ENCODE measurements around the gene OR51Q1.

The OR51Q1 gene, protein sequence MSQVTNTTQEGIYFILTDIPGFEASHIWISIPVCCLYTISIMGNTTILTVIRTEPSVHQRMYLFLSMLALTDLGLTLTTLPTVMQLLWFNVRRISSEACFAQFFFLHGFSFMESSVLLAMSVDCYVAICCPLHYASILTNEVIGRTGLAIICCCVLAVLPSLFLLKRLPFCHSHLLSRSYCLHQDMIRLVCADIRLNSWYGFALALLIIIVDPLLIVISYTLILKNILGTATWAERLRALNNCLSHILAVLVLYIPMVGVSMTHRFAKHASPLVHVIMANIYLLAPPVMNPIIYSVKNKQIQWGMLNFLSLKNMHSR

DNA sequence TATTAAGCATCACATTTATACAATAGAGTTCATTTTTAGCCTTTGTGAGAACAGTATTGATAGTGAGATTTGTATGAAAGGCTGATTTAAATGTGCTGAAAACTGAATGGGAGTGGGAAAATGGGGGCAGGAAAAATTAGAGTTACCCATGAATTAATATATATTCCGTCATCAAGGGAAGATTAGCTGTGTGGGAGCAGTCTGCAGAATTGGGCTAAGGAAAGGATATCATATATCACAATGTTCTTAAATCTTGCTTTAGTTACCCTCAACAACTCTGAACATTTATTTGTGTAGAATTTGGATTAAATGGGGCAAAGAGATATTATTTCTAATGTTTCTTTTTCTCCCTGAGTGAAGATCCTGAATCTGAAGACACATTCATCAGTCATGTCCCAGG, at the start of gene OR51Q1:
TSS of gene OR51Q1 (plus strand) at position 301 of the 400 bp plus-strand sequence. CDS start at position 391, 90 bp downstream.
- DNase-seq (ENCODE audit: low spot score), result no peak

DNA sequence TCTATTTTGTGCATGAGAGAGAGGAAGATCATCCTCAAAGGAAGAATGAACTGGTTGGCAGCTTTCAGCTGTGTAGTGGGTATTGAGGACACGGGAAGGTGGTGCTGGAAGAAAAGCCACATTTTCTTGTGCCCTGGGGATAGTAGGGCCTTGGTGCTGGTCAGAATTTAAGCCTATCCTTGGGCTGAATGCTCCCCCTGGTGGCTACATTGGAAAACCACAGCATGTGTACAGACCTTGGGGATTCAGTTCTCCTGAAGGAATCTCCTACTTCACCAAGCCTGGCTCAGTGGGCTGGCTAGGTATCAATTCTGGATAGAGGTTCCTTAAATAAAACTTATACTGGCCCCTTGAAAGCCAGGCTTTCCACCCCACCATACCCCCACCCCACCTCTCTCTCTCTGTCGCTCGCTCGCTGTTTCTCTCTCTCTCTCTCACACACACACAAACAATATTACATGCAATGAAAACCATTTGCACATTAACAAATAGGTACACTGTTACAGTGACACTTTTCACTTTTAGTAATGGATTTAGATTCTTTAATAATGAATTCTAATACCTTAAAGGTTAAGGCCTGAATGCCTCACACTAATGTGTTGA, 41.1 kb upstream of the OR51Q1 start:
- peak; percentile 69 for DNase-seq (ENCODE audit: low spot score)

DNA sequence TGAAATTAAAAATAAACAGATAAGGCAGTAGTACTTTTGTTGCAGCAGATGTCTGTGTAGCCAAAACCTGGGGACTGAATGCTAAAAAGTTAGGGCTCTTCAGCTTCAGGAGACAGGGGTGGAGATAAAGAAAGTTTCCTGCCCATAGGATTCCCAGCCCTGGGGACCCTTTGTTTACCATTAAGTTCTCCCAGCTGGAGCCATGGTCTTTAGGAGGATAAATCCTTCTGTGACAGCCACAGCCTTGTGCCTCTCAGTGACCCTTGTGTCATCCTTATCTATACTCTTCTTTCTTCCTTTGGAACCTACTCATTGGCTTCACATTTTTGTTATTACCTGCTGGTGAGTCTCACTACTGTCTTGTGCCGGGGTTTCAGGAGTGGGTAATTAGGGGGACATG, 38.3 kb upstream of the OR51Q1 start, which contains the start of gene OR51M1:
TSS of gene OR51M1 (plus strand) at position 237 of the 400 bp plus-strand sequence. CDS start 5,587 bp downstream, outside the sequence.
- no peak for DNase-seq (ENCODE audit: low spot score)

DNA sequence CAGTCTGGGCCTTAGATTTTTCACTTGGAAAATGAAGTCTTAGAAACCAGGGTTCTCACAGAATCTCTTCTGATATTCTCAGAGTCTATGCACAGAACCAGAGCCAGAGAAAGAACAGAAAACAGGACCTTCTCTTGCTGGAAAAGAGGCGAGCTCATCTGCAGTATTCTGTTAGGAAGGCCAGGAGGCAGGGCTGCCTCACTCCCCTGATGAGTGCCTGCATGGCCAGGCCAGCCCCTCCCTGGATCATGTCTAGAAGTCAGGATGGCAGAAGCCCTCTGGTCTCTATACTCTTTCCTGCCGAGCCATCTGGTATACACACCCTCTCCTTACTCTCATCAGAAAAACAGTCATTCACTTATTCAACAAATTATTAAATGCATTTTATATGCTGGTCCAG, 37.6 kb upstream of the OR51Q1 start:
- DNase-seq (ENCODE audit: low spot score), result no peak

DNA sequence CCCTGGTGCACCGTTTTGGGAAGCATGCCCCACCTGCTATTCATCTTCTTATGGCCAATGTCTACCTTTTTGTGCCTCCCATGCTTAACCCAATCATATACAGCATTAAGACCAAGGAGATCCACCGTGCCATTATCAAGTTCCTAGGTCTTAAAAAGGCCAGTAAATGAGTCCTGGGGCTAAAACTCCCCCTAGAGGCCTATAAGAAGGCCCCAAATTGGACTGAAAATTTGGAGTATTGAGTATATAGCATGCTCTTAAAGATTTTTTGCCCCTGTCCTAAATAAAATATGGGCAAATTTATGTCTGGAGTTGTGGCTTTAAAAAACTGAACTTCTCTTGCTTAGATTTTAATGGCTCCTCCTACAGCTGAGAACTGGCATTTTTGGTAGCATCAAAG, 31.7 kb upstream of the OR51Q1 start:
- no peak for DNase-seq (ENCODE audit: low spot score)

DNA sequence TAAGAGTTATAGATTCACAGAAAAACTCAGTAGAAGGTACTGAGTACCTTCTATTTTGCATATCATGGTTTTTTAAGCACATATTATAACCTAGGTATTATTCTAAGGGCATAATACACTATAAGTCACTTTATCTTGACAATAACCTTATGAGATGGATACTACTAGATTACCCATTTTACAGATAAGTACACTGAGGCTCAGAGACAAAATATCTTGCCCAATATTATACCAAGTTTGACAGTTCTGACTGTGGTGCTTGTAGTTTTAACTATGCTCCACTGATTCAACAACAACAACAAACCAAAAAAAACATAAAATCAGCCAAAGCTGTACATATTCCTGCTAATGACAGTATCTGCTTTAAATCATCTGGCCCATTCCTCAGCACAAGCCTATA, 27.8 kb upstream of the OR51Q1 start:
- DNase-seq (ENCODE audit: low spot score), result no peak

DNA sequence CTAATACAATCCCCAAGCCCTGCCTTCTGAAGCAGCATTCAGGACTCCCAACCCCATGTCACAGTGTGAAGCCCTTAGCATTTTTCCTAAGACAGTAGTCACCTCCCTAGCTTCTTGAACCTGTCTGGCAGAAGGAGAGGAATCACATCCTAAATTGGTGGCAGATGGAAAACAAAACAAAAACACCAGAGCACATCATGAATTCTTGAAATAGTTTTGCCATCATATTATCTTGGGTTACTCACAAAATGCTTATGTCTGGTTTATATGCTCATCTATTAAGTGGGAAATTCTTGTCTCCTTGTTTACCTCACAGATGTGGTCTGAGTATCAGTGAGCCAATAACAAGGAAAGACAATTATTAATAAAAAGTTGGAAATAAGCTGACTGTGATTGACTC, 23.0 kb upstream of the OR51Q1 start:
- DNase-seq (ENCODE audit: low spot score), result no peak

DNA sequence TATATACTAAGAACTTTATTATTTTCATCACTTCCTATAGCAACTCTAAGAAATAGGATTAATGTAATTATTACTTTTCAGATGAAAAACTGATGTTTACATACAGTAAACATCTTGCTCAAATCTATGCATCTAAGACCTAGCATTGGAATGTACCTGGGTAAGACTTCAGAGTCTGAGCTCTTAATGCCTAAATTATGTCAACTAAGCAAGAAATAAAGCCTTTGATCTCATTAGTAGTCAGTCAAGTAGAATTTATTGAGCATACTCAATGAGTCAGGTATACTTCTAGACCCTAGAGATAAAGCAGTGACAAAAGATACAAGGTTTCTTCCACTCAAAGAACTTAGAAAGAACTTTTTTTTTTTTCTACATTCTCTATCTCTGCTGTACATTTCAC, 16.7 kb upstream of the OR51Q1 start:
- DNase-seq (ENCODE audit: low spot score), result no peak

DNA sequence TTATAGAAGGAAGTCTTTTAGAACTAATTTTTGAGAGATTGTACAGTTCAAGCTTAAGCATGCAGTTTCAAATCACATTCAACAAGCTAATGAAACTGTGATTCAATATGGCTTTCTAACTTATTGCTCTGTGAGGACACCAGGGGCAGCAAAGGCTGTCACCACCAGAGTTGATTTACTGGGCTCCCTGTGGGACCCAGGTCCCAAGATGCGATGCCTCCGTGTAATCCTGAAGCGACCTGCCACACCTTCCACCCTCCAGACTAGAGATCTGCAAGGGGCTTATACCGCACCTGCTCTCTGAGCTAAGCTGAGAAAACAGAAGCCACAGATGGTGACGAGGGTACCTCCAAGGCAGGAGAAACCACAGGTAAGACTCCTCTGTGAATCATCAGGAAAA, 918 bp upstream of the OR51Q1 start:
- no peak for DNase-seq (ENCODE audit: low spot score)

DNA sequence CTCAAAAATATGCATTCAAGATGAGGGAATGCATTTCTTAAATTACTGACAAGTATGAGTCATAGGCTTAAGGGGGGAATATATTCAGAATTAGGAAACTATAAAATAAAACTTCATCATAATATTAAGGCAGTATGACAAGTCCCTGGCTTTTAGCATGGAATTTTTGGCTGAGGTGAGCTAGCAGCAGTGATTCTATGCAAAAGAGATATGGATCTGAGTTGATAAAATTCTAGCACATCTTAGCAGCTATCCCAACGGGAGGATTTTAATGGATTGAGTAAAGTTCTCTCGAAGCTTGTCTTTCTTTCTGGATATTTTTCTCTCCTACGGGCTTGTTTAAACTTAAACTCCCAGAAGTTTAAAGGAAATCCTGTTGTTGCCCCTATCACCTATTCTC, 1.2 kb downstream of the OR51Q1 start:
- DNase-seq (ENCODE audit: low spot score), result no peak

DNA sequence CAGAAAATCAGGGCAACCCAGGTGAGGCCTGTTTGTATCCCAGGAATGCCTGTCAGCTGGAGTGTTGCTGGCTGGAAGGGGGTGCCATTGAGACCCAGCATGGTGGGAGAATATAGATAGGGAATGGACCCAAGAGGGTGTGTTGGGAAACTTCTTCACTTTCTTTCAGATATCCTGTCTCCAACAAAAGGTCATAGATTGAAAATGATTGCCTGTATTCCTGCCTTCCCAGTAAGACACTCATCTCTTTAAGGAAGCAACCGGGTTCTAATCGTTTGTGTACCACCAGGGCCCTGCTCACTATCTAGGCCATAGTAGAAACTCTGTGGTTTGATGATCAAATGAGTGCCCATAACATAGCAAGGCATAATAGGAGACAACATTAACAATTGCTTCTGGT, 19.5 kb downstream of the OR51Q1 start, which contains the start of gene OR51I1:
TSS of gene OR51I1 (minus strand) at position 101 of the 400 bp plus-strand sequence. CDS start at position 101, 0 bp downstream.
- no peak for DNase-seq (ENCODE audit: low spot score)

DNA sequence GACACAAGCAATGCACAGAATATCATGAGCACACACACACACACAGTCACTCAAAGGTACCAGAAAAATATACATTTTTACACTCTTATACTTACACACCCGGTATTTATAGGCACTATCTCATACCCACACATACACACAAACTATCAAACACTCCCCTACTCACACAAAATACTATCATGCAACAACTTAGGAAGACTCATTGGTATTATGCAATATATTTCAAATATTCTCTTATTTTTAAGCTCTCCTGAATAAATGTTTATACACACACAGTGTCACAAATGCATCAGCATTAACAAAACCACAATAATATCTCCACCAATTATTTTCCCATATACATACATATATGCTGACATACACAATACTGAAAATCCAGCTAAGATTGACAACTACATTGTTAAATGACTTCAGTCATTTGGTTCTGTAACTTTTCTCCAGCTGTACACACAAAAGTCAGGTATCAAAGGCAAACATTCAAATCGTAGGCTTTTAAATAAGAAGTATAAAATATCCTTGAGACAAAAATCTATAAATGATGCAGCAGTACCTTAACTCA, 22.0 kb downstream of the OR51Q1 start:
- no peak for DNase-seq (ENCODE audit: low spot score)

DNA sequence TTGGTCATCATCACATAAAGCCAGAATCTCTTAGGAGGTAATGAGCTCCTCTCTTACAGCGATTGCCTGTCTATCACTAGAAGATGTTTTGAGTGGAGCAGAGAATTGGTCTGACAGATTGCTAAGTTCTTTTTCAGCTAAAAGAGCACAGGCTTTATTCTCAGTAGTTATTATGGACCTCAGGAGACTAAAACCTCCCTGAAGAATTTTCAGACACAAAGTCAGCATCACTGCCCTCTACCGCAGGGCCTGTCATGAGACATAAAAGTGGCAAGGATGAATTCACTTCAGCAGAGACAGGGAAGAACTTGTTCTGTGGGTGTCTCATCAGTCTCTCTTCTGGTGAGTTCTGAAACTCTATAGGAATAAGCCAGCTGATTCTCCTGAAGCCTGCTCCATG, 27.1 kb downstream of the OR51Q1 start, which contains the start of gene OR51I2:
TSS of gene OR51I2 (plus strand) at position 301 of the 400 bp plus-strand sequence. CDS start 4,166 bp downstream, outside the sequence.
- no peak for DNase-seq (ENCODE audit: low spot score)

DNA sequence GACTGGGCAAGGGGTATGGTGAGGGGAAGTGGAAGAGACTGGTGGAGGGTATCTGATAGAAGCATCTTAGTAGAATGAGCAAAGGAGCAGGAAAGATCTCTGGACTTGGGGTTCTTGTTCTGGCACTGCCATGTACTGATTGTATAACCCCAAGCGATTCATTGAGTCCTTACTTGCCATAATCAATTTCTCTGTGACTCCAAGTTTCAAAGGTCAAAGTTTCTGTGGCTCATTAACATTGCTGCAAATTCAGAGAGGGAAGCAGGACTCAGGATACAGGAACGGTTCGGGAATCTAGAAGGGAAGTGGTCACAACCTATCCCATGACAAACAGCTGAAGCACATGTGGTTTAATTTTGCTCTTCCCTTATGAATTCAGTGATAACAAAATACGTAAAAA, 27.5 kb downstream of the OR51Q1 start:
- DNase-seq (ENCODE audit: low spot score), result no peak

DNA sequence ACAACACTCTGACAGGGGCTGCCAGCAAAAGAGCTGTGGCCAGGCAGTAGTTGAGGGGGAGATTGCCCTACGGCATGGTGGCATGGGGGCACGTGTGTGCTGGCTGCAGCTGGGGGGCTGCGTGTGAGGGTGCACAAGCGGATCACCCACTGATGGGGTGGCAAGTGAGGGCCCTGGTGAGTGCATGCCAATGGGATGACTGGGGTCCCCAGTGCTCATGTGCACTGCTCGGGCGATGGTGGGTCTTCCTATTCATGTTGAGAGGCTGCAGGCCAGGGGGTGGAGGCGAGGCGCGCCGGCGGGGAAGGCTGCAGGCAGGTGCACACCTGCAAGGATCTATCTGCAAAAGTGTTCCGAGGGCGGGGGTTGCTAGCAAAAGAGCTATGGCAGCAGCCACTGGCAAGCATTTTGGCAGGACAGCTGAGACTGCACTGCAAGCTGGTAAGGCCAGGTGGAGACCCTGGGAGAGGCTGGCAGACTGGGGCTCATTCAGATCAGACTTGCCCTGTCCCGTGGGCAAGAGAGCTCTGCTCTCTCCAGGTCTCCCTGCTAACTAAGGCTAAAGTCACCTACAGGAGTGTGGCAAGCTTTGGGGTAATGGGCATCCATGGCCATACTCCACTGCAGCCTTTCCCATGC, 39.2 kb downstream of the OR51Q1 start:
- no peak for DNase-seq (ENCODE audit: low spot score)

DNA sequence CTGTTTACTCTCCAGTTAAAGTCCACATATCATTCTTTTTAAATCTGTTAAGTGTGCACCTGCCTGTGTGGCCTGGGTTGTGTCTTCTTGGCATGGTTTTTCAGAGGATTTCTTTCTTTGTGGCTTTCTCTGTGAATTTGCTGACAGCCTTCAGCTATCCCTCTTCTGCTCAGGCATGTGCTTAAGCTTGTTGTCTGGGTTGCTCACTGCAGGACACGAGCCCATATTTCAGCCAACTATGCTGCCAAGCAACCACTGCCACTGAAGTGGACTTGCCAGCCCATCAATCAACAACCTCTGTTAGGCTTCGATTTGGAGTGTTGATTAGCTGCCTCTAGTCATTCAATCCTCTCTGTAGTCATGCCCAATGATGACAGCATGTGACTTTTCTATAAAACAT, 45.6 kb downstream of the OR51Q1 start:
- DNase-seq (ENCODE audit: low spot score), result no peak
